ENCODE results near the gene EIF2A. TPM values are rescaled to one million over a fixed set of nuclear protein-coding genes. Genes with fewer than 3 reads are reported as not detected.

EIF2A gene
- total and polyA plus RNA-seq, 9 of the 15 experiments (the other 6 are each of a cell fraction or from before 2014, with no cell fraction given), result 106 to 192 (median 168) TPM

DNA sequence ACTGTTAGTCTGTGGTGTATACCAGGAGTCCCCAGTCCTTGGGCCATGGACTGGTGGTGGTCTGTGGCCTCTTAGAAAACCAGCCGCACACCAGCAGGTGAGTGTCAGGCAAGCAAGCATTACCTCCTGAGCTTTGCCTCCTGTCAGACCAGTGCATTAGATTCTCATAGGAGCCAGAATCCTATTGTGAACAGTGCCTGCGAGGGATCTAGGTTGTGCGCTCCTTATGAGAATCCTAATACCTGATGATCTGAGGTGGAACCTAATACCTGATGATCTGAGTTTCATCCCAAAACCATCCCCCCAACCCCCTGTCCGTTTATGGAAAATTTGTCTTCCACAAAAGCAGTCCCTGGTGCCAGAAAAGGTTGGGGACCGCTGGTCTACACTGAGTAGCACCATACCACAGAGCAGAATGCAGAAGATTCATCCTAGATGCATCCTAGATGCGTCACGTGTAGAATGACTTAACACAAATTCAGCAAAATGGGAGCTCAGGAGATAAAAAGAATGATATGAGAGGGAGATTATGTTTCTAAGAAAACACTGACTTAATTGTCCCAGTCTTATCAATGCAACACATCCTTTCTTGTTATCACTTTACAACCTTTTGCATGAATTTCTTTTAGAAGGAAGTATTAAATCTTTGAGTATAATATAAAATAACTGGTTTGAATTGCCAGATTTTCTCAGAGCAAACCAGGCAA is 85.1 kb downstream of the EIF2A start (continued):
- TF ChIP-seq, protein P1, sequence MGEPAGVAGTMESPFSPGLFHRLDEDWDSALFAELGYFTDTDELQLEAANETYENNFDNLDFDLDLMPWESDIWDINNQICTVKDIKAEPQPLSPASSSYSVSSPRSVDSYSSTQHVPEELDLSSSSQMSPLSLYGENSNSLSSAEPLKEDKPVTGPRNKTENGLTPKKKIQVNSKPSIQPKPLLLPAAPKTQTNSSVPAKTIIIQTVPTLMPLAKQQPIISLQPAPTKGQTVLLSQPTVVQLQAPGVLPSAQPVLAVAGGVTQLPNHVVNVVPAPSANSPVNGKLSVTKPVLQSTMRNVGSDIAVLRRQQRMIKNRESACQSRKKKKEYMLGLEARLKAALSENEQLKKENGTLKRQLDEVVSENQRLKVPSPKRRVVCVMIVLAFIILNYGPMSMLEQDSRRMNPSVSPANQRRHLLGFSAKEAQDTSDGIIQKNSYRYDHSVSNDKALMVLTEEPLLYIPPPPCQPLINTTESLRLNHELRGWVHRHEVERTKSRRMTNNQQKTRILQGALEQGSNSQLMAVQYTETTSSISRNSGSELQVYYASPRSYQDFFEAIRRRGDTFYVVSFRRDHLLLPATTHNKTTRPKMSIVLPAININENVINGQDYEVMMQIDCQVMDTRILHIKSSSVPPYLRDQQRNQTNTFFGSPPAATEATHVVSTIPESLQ (CRISPR knock-in tag; IDR thresholded peaks at IDR 0.05), result no peak
- no peak for TF ChIP-seq PREB (CRISPR knock-in tag; IDR thresholded peaks at IDR 0.05)
- no peak for TF ChIP-seq TAF15 (IDR thresholded peaks at IDR 0.05; ENCODE audit: low read depth, low read length)
- TF ChIP-seq ZNF24 (IDR thresholded peaks at IDR 0.05), result no peak
- no peak for TF ChIP-seq ZC3H8 (IDR thresholded peaks at IDR 0.05)
- TF ChIP-seq MTA2 (IDR thresholded peaks at IDR 0.05; ENCODE audit: low read depth), result no peak
- peak; percentile 56; the same call in 1 of the 2 replicates for TF ChIP-seq PML (IDR thresholded peaks at IDR 0.05; ENCODE audit: low read length)
- TF ChIP-seq DACH1 (IDR thresholded peaks at IDR 0.05; ENCODE audit: partially characterized antibody), result peak; percentile 6
- no peak for TF ChIP-seq CHD1 (IDR thresholded peaks at IDR 0.05; ENCODE audit: low read length)
- TF ChIP-seq DDX20 (tag; IDR thresholded peaks at IDR 0.05; ENCODE audit: low read depth), result no peak
- no peak for TF ChIP-seq FOXK2 (conservative IDR thresholded peaks at IDR 0.05 in 1 of 2, IDR thresholded peaks at IDR 0.05 in 1 of 2; ENCODE audit: low read depth in 2 of 2)
- no peak for TF ChIP-seq MTF1 (CRISPR knock-in tag; IDR thresholded peaks at IDR 0.05; ENCODE audit: borderline replicate concordance)
- no peak for TF ChIP-seq NFIC (IDR thresholded peaks at IDR 0.05)
- no peak for TF ChIP-seq ZNF133 (CRISPR knock-in tag; IDR thresholded peaks at IDR 0.05)
- TF ChIP-seq MLLT1 (IDR thresholded peaks at IDR 0.05), result no peak
- TF ChIP-seq DPF2 (IDR thresholded peaks at IDR 0.05), result peak; percentile 77
- no peak for TF ChIP-seq MXD1 (CRISPR knock-in tag; IDR thresholded peaks at IDR 0.05; ENCODE audit: borderline replicate concordance, poor library complexity, severe bottlenecking)
- TF ChIP-seq HNRNPUL1 (IDR thresholded peaks at IDR 0.05; ENCODE audit: low read length), result no peak
- TF ChIP-seq ZNF512 (tag; IDR thresholded peaks at IDR 0.05), result no peak
- TF ChIP-seq HLTF (IDR thresholded peaks at IDR 0.05), result no peak
- TF ChIP-seq NFYB (IDR thresholded peaks at IDR 0.05; ENCODE audit: extremely low read depth, insufficient read length), result no peak
- TF ChIP-seq TCF3 (CRISPR knock-in tag; IDR thresholded peaks at IDR 0.05), result 0 out of 2 replicates have a peak, but pooled peaks have one; percentile 25
- TF ChIP-seq ZNF253 (CRISPR knock-in tag; conservative IDR thresholded peaks at IDR 0.05), result no peak
- TF ChIP-seq FOXJ3 (CRISPR knock-in tag; IDR thresholded peaks at IDR 0.05), result no peak
- TF ChIP-seq FOXA1 (IDR thresholded peaks at IDR 0.05; ENCODE audit: borderline replicate concordance), result no peak
